HPDE6-E6E7 (cell line): ENCODE measurements around the gene WNK3.
"Not testable (repeated sequence)": the region's sequence is repeated elsewhere in the genome, so short reads cannot be mapped to it uniquely, and the experiment has no call there.

Source experiments
- DNase-seq: peaks from one replicate; pipeline ENCODE4 v3.0.0; 2011; ENCODE audit warnings: missing footprints; ENCODE audit errors: extremely low spot score

Gene WNK3

GRCh38 chrX:54357414-54358377, at the start of gene WNK3:
Gene WNK3, minus strand, starts transcription at chrX:54358046.
- peak; percentile 49 for DNase-seq

GRCh38 chrX:54407266-54407665, 49.4 kb upstream of the WNK3 start:
- DNase-seq = no peak

GRCh38 chrX:54397113-54397512, 39.3 kb upstream of the WNK3 start:
- DNase-seq = peak; percentile 15

- DNase-seq = no peak
These were observed 28.5 kb upstream of the WNK3 start for GRCh38 chrX:54386314-54386713.

GRCh38 chrX:54384661-54385060, 26.8 kb upstream of the WNK3 start:
- not testable (repeated sequence) for DNase-seq

GRCh38 chrX:54359408-54359807, 1.6 kb upstream of the WNK3 start:
- DNase-seq = no peak

- DNase-seq = peak; percentile 37
These were observed 772 bp upstream of the WNK3 start for GRCh38 chrX:54358424-54359211.

GRCh38 chrX:54352677-54353076, 5.2 kb downstream of the WNK3 start:
- DNase-seq = no peak

- not testable (repeated sequence) for DNase-seq
These were observed 20.5 kb downstream of the WNK3 start for GRCh38 chrX:54337383-54337782.

- no peak for DNase-seq
These were observed 32.8 kb downstream of the WNK3 start for GRCh38 chrX:54325077-54325476.

- no peak for DNase-seq
These were observed 37.8 kb downstream of the WNK3 start for GRCh38 chrX:54320067-54320466.

- DNase-seq = no peak
These were observed 51.5 kb downstream of the WNK3 start for GRCh38 chrX:54306379-54306778.

- DNase-seq = no peak
These were observed 56.3 kb downstream of the WNK3 start for GRCh38 chrX:54301516-54301915.

- no peak for DNase-seq
These were observed 63.5 kb downstream of the WNK3 start for GRCh38 chrX:54294306-54294705.

GRCh38 chrX:54292755-54293154, 65.1 kb downstream of the WNK3 start:
- DNase-seq = no peak

- no peak for DNase-seq
These were observed 66.1 kb downstream of the WNK3 start for GRCh38 chrX:54291758-54292157.

GRCh38 chrX:54288968-54289367, 68.9 kb downstream of the WNK3 start:
- no peak for DNase-seq

GRCh38 chrX:54288277-54288676, 69.6 kb downstream of the WNK3 start:
- DNase-seq = no peak

GRCh38 chrX:54281676-54282075, 76.2 kb downstream of the WNK3 start:
- DNase-seq = no peak

- DNase-seq = no peak
These were observed 77.4 kb downstream of the WNK3 start for GRCh38 chrX:54280466-54280865.

- DNase-seq = no peak
These were observed 86.2 kb downstream of the WNK3 start for GRCh38 chrX:54271664-54272063.

- peak; percentile 28 for DNase-seq
These were observed 109.5 kb downstream of the WNK3 start for GRCh38 chrX:54248309-54248708.

- DNase-seq = no peak
These were observed 111.0 kb downstream of the WNK3 start for GRCh38 chrX:54246866-54247265.
